Activated CD4-positive, alpha-beta T cell treated with anti-CD3 and anti-CD28 coated beads for 24 hours (primary cell): ENCODE measurements around the gene MORC3.
"Not testable (repeated sequence)": the region's sequence is repeated elsewhere in the genome, so short reads cannot be mapped to it uniquely, and the experiment has no call there.

Source experiments
- DNase-seq, 2 donors: peaks; one replicate each; pipeline ENCODE4 v3.0.0-alpha.2; 2020; ENCODE audit warnings: low read depth in 2 of 2

MORC3 gene

GRCh38 chr21:36385233-36386030 is 65.4 kb downstream of the MORC3 start, which contains the start of gene CHAF1B:
Gene CHAF1B (plus strand): TSS chr21:36385392. CDS start chr21:36386137, 745 bp downstream.
- peak; percentile 74 to 77 for DNase-seq

GRCh38 chr21:36386031-36386642 is 66.1 kb downstream of the MORC3 start:
- DNase-seq = no peak

GRCh38 chr21:36388096-36388495 is 68.1 kb downstream of the MORC3 start:
- no peak for DNase-seq

GRCh38 chr21:36388835-36389234 is 68.8 kb downstream of the MORC3 start:
- DNase-seq = no peak

DNA sequence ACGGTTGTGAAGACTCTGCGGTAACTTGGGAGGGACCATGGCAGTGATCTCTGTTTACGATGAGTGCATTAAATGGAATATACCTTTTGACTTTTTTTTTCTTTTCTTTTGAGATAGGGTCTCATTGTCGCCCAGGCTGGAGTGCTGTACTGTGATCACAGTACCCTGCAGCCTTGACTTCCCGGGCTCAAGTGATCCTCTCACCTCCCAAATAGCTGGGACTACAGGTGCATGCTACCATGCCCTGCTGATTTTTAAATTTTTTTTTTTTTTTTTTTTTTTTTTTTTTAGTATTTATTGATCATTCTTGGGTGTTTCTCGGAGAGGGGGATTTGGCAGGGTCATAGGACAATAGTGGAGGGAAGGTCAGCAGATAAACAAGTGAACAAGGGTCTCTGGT is 71.7 kb downstream of the MORC3 start:
- DNase-seq = not testable (repeated sequence)

- DNase-seq = no peak
Measured at GRCh38 chr21:36395353-36396111, 75.5 kb downstream of the MORC3 start.

DNA sequence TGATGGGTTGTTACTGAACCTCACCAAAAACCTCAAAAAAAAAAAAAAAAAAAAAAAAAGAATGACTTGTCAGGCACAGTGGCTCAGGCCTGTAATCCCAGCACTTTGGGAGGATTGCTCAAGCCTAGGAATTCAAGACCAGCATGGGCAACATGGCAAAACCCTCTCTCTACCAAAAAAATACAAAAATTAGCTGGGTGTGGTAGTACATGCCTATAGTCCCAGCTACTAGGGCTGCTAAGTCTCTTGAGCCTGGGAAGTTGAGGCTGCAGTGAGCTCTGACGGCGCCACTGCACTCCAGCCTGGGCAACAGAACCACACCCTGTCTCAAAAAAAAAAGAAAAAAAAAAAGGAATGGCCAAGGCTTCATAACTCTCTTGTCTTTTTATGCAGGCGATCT is 76.3 kb downstream of the MORC3 start:
- no peak for DNase-seq

DNA sequence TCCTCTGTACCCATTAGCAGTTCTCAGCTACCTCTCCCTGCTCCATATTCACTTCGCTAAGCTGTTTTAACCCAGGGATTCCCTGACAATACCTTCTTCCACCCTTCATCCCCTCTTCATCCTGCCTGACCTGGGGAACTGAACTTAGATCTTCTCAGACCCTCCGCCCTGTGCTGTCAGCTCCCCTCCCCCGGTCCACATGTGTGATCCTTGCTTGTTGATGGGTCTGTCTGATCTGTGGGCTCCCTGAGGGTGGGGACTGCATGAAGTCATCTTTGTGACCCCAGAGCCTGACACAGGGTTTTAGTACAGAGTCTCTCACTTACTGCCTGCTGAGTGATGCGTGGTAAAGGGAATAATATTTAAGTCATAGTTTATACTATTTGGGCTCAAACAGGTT is 77.0 kb downstream of the MORC3 start:
- no peak for DNase-seq

DNA sequence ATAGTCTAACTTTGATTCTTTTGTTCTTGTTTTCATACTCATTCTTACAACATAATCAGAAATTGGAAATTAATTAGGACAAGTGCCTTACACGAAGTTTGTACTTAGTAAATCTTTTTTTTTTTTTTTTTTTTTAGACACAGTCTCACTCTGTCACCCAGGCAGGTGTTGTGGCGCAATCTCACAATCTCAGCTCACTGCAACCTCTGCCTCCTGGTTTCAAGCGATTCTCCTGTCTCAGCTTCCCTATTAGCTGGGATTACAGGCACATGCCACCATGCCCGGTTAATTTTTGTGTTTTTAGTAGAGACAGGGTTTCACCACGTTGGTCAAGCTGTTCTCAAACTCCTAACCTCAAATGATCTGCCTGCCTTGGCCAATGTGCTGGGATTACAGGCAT is 77.6 kb downstream of the MORC3 start:
- no peak for DNase-seq

- DNase-seq = not testable (repeated sequence)
Measured at GRCh38 chr21:36399736-36400135, 79.7 kb downstream of the MORC3 start.

GRCh38 chr21:36400719-36401118 is 80.7 kb downstream of the MORC3 start:
- no peak for DNase-seq

GRCh38 chr21:36402339-36402738 is 82.3 kb downstream of the MORC3 start:
- no peak for DNase-seq

GRCh38 chr21:36403713-36404112 is 83.7 kb downstream of the MORC3 start:
- no peak for DNase-seq

DNA sequence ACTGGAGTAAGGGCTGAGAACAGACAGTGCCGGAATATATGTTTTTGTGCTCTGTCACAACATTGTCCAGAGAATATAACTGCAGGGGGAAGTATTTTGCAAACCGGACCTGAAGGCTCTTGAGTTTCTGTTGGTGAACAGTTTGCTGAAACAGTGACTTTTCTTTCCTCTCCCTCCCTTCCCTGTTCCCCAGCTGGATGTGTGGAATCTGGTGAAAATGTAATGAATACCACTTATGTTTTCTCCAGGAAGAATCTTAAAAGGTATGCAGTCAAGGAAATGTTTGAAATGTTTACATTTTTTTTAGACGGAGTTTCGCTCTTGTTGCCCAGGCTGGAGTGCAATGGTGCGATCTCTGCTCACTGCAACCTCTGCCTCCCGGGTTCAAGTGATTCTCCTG is 88.6 kb downstream of the MORC3 start:
- no peak for DNase-seq

GRCh38 chr21:36411301-36411700 is 91.3 kb downstream of the MORC3 start:
- no peak for DNase-seq

DNA sequence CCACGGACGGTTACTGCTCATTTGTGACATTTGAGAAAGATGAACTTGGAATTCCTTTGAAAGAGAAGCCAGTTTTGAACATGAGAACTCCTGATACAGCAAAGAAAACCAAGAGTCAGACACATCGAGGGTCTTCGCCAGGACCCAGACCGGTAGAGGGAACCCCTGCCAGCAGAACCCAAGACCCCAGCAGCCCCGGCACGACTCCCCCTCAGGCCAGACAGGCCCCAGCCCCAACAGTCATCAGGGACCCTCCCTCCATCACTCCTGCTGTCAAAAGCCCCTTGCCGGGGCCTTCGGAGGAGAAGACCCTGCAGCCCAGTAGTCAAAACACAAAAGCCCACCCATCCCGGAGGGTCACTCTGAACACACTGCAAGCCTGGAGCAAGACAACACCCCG is 92.9 kb downstream of the MORC3 start:
- no peak for DNase-seq

DNA sequence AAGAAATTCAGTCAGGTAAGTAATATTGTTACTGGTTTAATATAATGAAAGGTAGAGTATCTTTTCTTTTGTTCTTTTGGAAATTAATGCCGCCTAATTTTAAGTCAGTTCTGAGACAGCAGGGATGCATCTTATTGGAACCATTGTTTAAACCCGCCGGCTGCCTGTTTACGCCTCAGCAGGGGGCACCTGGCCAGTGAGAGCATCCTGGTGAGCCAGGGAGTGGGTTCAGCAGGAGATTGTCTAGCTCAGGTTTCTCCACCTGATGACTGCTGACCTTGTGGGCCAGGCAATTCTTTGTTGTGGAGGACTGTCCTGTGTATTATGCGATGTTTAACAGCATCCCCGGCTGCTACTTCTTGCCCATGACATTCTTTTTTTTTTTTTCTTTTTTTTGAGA is 95.4 kb downstream of the MORC3 start:
- DNase-seq = no peak

DNA sequence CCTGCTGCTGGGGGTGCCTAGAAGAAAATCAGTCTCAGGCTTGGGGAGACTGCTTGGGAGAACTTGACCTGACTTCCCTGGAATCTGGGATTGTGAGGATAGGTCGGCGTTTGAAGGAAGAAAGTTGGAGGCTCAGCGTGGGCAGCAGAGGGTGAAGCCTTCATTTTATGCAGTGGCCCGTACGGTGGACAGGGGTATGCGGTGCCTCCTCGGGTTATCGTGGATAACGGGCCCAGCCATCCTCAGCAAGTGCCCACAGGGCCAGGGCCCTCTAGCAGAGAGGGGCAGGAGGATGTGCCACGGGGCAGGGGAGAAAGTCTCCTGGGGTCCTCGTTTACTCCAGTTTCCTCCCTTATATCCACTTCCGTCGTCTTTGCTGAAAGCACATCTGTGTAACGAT is 99.2 kb downstream of the MORC3 start:
- no peak for DNase-seq

DNA sequence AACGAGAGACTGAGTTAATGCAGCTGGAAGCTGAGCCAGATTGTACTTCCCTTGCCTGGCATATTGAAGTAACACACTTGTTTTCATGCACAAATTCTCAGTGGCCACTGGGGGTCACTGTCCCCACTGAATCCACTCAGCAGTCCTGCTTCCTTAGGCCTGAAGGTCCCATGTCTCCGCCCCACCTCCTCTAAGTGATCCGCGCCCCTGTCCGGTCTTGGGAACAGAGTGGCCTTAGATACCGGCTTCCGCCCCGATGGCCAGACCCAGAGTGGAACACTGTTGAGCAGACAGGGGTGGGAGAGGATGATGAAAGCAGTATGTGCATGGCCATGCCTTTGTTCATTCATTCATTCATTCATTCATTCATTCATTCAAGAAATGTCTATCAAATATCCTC is 100.0 kb downstream of the MORC3 start:
- peak; percentile 7 to 26 for DNase-seq

DNA sequence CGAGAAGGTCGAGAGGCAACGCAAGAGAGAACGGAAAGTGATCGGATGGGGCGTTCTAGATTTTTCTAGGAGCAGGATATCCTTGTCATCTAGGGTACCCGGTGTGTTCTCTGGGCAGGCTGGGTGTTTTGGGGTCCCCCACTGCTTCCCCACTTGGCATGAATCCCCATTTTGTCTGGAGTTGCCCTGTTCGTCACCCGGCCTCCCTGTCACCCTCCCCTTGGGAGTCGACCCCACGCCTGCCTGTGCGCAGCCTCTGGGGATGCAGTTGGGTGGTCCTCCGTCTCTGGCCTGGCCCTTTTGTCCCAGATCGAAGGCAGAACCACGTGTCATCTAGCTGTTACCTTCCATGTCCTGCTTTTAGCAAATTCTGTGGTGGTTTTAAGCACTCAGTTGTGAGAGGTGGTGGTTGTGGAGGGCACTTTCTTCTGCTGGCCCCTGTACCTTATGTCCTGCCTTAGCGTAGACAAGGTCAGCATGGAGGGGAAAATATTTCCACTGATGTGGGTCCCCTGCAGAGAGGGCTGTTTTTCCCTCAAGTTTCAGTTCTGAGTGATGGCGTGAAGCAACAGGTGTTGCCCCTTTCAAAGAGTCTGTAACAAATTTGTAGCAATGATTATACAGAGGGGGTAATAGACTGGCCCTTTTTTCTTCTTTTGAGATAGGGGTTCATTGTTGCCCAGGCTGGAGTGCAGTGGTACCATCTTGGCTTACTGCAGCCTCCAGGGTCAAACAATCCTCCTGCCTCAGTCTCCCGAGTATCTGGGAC is 100.8 kb downstream of the MORC3 start:
- no peak for DNase-seq

- DNase-seq = peak in 1 of 2 donors; percentile 30
Measured at GRCh38 chr21:36422279-36423098, 102.5 kb downstream of the MORC3 start.
